ENCODE results near the gene FCGR3A.
"Not testable (repeated sequence)": the region's sequence is repeated elsewhere in the genome, so short reads cannot be mapped to it uniquely, and the experiment has no call there.

The FCGR3A gene

GRCh38 chr1:161549652-161550051, at the start of gene FCGR3A:
FCGR3A (minus strand) TSS chr1:161549818; CDS start chr1:161549736, 82 bp downstream.
- no peak for DNase-seq (ENCODE audit: low spot score)

- DNase-seq (ENCODE audit: low spot score): not testable (repeated sequence)
Measured at GRCh38 chr1:161597077-161597476, 47.5 kb upstream of the FCGR3A start.

GRCh38 chr1:161595583-161595982, 46.0 kb upstream of the FCGR3A start:
- DNase-seq (ENCODE audit: low spot score): not testable (repeated sequence)

- not testable (repeated sequence) for DNase-seq (ENCODE audit: low spot score)
Measured at GRCh38 chr1:161595173-161595572, 45.6 kb upstream of the FCGR3A start.

- not testable (repeated sequence) for DNase-seq (ENCODE audit: low spot score)
Measured at GRCh38 chr1:161594269-161594984, 44.8 kb upstream of the FCGR3A start.

GRCh38 chr1:161593092-161593755, 43.6 kb upstream of the FCGR3A start:
- not testable (repeated sequence) for DNase-seq (ENCODE audit: low spot score)

- not testable (repeated sequence) for DNase-seq (ENCODE audit: low spot score)
Measured at GRCh38 chr1:161592586-161592985, 43.0 kb upstream of the FCGR3A start.

- DNase-seq (ENCODE audit: low spot score): not testable (repeated sequence)
Measured at GRCh38 chr1:161589920-161590319, 40.3 kb upstream of the FCGR3A start.

- DNase-seq (ENCODE audit: low spot score): not testable (repeated sequence)
Measured at GRCh38 chr1:161589365-161589764, 39.7 kb upstream of the FCGR3A start.

GRCh38 chr1:161588596-161588995, 39.0 kb upstream of the FCGR3A start:
- DNase-seq (ENCODE audit: low spot score): not testable (repeated sequence)

GRCh38 chr1:161582882-161583281, 33.3 kb upstream of the FCGR3A start:
- not testable (repeated sequence) for DNase-seq (ENCODE audit: low spot score)

- DNase-seq (ENCODE audit: low spot score): not testable (repeated sequence)
Measured at GRCh38 chr1:161580879-161581537, 31.4 kb upstream of the FCGR3A start.

GRCh38 chr1:161579856-161580507, 30.4 kb upstream of the FCGR3A start:
- not testable (repeated sequence) for DNase-seq (ENCODE audit: low spot score)

- DNase-seq (ENCODE audit: low spot score): not testable (repeated sequence)
Measured at GRCh38 chr1:161576676-161577075, 27.1 kb upstream of the FCGR3A start.

GRCh38 chr1:161571703-161572102, 22.1 kb upstream of the FCGR3A start:
- not testable (repeated sequence) for DNase-seq (ENCODE audit: low spot score)

GRCh38 chr1:161566602-161566960, 17.0 kb upstream of the FCGR3A start:
- DNase-seq (ENCODE audit: low spot score): not testable (repeated sequence)

GRCh38 chr1:161563522-161563921, 13.9 kb upstream of the FCGR3A start:
- DNase-seq (ENCODE audit: low spot score): not testable (repeated sequence)

- DNase-seq (ENCODE audit: low spot score): not testable (repeated sequence)
Measured at GRCh38 chr1:161562441-161562840, 12.8 kb upstream of the FCGR3A start.

GRCh38 chr1:161560960-161561715, 11.5 kb upstream of the FCGR3A start:
- DNase-seq (ENCODE audit: low spot score): not testable (repeated sequence)

- DNase-seq (ENCODE audit: low spot score): not testable (repeated sequence)
Measured at GRCh38 chr1:161557506-161558450, 8.2 kb upstream of the FCGR3A start.
